ENCODE measurements around the gene CHKB. TPM values are rescaled to one million over a fixed set of nuclear protein-coding genes. Genes with fewer than 3 reads are reported as not detected.

Gene CHKB
- total and polyA plus RNA-seq, 12 donors, result 27.1 to 251 (median 39.9) TPM

GRCh38 chr22:50622723-50623327 is 40.2 kb upstream of the CHKB start:
- DNase-seq (no peak), ATAC-seq (no peak)
- Histone ChIP-seq H3K27me3 (peaks cover 0 to 5% (median 0%) of the 10 kb centered on the region in 7 donors), H3K27ac (peak overlapping the region in 5 of 10 donors; percentile 12 to 84 (median 61)), H3K4me1 (peaks cover 9 to 53% (median 43%) of the 10 kb centered on the region in 9 donors), H3K9me3 (no peaks in the 10 kb centered on the region), H3K36me3 (peaks cover 0 to 18% (median 0%) of the 10 kb centered on the region in 9 donors), H3K4me3 (no peak overlapping the region)
- 69 to 71% methylated on average over 16 of the region's 16 CpGs for WGBS, 2 donors
- no peak for TF ChIP-seq CTCF (IDR thresholded peaks at IDR 0.05)
- intact Hi-C loops (cut with DNase I), result loop anchor here in 4 of 10 donors (5.0 kb wide), 4 partner anchors 46 to 381 kb away; partner anchors contain the start of genes CPT1B (in 3 of the 4), SCO2 (in 2 of the 4) and TYMP (in 2 of the 4)

DNA sequence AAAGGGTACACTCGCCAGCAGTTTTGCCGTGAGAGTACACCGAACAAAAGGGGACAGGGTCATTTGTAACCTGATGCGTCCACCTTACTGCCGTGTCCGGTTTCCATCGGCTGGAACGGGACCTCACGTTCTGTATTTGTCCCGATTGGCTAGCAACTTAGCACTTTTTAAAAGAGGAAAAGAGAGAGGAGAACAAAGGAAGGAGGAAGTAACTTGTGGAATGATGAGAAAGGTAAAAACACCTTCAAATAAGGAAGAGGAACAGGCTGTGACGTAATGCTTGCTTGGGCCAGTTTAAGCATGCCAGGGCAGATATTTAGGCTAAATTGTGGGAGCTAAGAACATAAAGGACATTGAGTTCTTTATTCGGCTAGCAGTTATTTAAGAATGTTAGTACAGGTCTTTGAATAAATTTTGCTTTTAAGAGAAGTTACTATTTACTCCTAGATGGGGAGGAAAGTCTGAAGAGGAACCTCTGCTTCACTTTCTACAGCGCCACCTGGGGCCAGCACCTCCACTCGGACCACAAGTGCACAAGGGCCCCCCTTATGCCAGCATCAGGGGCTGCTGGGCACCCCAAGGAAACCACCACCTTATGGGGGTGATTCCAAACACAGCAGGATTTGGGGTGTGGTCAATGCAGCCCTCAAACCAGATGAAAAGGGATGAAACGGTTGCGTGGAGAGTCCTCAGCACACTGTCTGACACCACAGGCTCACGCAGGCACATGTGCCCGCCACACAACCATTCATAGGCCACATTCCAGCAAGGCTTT is 39.5 kb upstream of the CHKB start:
- intact Hi-C loops (cut with DNase I), result loop anchor here in 5 of 10 donors (2.0 to 5.0 kb wide), 5 partner anchors 39 to 380 kb away; partner anchors contain the start of genes CPT1B (in 3 of the 5), SCO2 (in 2 of the 5), TYMP (in 2 of the 5) and CHKB (in 1 of the 5)
- DNase-seq, result no peak
- no peak for ATAC-seq

DNA sequence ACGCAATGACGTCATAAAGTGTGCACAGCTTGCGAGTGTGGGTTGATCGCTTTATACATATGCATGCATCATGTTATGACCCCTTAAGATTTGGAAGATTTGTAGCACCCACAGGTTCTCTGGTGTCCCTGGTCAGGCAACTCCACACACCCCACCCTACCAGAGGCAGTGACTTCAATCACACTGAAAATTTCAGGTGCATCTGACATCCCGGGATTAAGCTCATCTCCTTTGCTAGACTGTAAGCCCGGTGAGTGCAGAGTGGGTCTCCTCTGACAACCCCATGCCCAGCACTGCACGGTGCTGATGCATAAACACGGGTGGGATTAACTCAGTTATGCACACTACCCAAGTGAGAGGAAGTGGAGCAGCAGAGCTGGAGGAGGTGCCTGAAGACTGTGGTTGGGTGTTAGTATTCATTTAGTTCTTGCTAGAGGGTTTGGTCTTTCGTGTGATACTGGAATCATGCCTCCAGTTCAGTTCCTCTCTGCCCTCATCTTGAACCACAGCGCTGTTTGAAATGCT is 38.8 kb upstream of the CHKB start:
- peaks cover 0 to 18% (median 0%) of the 10 kb centered on the region in 9 donors for H3K36me3 ChIP-seq
- H3K4me3 ChIP-seq, result peak overlapping the region in 5 of 10 donors; percentile 31 to 52 (median 41)
- H3K9me3 ChIP-seq, result no peaks in the 10 kb centered on the region
- H3K27ac ChIP-seq, result peak overlapping the region in 8 of 10 donors; percentile 23 to 84 (median 62)
- no peak for TF ChIP-seq CTCF (IDR thresholded peaks at IDR 0.05)
- H3K27me3 ChIP-seq, result peaks cover 0 to 6% (median 0%) of the 10 kb centered on the region in 7 donors
- 32 to 40% methylated on average over 10 of the region's 10 CpGs for WGBS, 2 donors
- peaks cover 2 to 40% (median 32%) of the 10 kb centered on the region in 9 donors for H3K4me1 ChIP-seq
- intact Hi-C loops (cut with DNase I), result loop anchor here in 5 of 10 donors (2.0 to 5.0 kb wide), 5 partner anchors 39 to 379 kb away; partner anchors contain the start of genes CPT1B (in 3 of the 5), SCO2 (in 2 of the 5), TYMP (in 2 of the 5) and CHKB (in 1 of the 5)
- no peak for DNase-seq
- ATAC-seq, result peak in 6 of 8 donors; percentile 14 to 40 (median 27)

More for the DNA sequence above, 39.5 kb upstream of the CHKB start:
- Histone ChIP-seq H3K36me3 (peaks cover 0 to 18% (median 0%) of the 10 kb centered on the region in 9 donors), H3K9me3 (no peaks in the 10 kb centered on the region), H3K27ac (peak overlapping the region in 9 of 10 donors; percentile 23 to 84 (median 61)), H3K4me3 (peak overlapping the region in 3 of 10 donors; percentile 31 to 52 (median 48)), H3K4me1 (peaks cover 7 to 47% (median 37%) of the 10 kb centered on the region in 9 donors), H3K27me3 (peaks cover 0 to 6% (median 0%) of the 10 kb centered on the region in 7 donors)
- 42 to 47% methylated on average over 18 of the region's 18 CpGs for WGBS, 2 donors
- TF ChIP-seq CTCF (IDR thresholded peaks at IDR 0.05), result peak in 2 of 9 donors; percentile 19 to 26
